LoVo (cell line): Measurements from ENCODE around the gene APBA1.

Experiments
- DNase-seq: peaks from one replicate; pipeline ENCODE4 v3.0.0-alpha.2; 2016; ENCODE audit warnings: low spot score

Gene APBA1

DNA sequence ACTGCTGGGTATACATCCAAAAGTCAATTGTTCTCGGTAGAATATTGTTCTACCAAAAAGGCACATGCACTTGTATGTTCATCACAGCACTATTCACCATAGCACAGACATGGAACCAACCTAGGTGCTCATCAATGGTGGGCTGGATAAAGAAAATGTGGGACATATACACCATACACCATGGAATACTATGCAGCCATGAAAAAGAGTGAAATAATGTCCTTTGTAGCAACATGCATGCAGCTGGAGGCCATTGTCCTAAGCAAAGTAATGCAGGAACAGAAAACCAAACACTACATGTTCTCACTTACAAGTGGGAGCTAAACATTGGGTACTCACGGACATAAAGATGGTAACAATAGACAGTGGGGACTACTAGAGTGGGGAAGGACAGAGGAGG lies 145.5 kb downstream of the APBA1 start:
- DNase-seq, result no peak

DNA sequence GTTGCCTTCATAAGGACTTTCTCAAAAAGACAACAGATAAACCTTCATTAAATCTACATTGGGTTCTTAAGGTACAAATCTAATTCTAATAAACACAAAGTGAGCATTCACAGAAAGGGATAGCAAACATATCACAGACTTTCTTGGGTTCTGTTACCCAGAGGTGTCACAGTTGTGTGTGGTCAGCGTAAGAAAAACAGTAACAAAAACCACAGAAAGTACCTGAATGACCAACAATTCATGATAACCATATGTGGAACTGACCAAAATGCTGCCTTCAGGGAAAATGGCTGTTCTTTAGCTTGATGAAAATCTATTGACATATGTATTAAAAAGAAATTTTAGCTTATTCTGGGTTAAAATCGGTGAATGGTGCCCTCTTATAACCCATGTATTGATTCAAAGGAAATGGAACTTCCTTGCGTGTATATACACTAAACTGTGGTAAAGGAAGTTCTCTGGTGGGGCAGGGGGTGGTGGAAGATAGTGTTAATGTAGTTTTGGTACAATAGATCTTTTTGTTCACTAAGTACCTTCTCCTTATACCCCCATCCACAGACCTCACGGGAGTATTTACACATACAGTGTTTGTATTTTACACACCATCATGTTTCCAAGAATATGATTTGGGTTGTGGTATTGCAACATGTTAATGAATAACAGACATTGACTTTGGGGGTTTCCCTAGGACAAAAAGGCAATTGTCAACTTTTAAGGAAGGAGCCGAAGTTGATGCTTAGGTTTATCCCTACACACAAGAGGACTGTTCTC lies 152.5 kb downstream of the APBA1 start:
- no peak for DNase-seq

DNA sequence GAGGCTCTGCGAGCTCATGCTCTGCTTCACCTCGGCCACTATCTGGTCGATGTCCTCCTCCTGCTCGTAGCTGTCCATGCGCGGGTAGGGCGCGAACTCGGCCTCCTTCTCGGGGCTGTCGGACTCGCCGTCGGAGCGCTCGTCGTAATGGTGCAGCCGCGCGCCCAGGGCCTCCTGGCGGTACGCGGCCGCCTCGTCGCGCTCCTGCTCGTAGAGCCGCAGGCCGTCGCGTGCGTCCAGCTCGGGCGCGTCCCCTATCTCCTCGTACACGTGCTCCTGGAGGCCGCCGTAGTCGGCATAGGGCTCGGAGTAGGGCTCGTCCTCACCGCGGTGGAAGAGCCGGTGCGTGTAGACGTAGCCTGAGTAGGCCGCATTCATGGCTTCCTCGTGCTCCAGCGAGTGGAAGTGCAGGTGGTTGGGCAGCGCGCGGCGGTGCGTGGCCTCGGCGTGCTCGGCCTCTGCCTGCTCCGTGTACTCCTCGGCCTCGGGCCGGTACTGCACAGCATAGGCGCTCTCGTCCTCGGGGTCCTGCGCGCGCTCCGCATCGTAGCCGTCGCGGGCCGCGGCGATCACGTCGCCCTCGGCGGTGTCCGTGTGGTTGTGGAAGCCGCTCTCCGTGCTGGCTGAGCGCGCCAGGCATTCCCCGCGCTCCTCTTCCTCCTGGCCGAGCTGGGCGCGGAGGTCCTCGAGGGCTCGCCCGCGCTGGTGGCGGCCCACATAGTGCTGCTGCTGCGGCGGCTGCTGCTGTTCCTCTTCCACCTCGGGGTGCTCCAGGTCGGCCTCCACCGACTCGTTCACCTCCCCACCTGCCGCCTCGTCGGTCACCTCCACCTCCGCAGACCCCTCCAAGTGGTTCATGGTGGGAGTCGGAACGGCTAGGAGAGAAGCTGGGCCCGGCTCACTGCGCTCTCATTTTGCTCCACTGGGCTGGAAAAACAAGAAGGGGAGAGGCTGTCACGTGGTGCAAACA lies 155.5 kb downstream of the APBA1 start:
- no peak for DNase-seq

DNA sequence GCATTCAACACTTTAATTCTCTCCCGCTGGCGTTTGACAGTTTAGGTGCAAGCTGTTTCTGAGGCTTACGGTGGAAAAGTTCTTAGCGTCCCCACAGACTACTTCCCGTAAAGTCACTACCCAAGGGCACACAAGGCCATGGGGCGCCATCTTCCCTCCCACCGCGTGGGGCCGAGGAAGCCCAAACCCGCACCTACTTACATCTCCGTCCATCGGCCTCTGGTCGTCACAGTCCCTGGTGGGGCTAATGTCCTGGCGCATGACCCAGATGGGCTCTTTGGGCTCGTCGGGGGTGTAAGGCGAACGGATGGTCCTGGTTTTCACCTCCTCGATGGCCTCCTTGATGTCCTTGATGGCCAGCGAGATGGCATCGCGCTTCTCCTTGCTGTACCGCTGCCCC lies 156.4 kb downstream of the APBA1 start:
- DNase-seq, result no peak

DNA sequence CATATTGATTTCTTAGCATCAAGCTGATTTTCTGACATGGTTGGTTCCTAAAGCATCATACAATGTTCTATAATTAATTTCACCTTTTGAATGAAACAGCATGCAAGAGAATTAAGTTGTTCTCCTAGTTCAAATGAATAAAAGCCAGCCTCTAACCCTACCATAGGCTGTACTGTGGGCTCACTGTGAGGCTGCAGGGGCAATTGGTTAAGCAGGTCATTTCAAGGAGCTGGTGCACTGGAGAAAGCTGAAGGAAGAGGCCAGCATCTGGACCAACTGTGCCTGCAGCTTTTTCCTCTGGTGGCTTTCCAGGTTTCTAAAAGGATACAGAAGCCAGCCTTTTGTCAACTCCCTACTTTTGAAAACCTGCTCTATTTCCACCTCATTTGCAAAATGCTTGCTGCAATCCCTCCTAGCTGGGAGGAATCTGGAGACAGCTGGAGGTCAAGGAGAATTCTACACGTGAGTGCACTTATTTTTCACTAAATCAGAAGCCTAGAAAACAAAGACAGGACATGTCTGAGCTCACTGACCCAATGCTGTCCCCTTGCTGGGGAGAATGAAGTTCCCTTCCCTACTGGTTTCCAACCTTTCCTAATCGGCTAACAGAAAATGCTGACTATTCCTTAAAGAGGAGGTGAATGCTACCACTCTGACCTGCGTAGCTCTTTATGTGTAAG lies 158.9 kb downstream of the APBA1 start:
- no peak for DNase-seq

DNA sequence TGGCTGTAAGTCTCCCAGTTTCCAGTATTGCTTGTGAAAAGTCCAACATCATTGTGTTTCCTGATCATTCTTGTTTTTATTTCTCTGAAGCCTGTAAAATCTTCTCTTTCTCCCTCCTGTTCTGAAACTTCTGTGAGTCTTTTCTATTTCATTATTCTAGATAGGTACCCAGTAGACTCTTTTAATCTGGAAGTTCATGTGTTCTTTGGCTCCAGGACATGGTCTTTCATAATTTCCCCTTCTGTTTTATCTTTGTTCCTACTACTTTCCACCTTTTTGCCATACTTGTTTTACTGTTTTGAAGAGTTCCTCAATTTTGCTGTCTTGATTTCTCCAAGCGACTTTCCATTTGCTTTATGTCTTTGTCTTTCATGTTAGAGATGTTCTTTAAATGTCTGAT lies 168.1 kb downstream of the APBA1 start:
- no peak for DNase-seq

DNA sequence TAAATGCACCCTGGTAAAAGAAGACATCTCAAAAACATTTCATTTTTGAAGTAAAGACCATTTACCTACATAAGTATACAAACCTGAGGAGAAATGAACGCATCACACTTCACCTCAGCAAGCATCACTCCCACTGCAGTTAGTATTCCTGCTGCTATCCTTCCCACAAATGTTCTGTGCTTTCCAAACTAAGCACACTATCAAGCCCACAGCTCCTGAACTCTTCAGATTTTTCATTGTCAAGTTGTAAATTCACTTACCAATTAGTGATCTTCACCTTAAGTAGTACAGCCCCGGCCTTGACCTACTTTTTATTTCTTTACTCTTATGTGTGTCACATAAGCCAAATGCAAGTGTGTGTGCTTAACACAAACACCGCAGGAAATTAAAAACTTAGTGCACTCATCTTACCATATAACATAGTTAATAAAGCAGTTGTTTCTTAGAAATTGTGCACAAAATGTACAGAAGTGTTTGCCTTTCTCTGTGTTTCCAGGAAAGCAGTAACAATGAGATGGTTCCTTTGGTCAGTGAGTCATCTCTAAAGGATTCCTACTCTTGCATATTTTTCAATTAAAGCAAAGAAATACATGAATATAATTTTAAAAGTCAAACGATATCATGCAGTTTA lies 169.4 kb downstream of the APBA1 start:
- DNase-seq, result no peak

DNA sequence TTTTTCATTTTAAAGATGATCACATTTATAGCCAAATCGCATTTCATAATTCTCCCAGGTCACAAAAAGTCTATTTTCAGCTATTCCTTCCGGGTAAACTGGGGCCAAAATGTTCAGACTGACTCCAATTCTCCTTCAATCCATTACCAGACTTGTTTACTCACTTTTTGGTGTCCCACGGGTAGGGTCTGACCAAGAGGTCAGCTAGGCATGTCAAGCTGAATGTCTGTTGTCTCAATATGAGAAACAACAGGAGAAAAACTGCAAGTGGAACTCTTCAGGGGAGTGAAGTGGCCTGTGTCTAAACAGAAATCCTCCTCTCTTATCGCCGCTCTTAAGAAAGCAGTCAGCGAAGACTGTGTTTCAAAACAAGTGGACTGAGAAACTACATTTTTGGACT lies 171.3 kb downstream of the APBA1 start:
- no peak for DNase-seq

DNA sequence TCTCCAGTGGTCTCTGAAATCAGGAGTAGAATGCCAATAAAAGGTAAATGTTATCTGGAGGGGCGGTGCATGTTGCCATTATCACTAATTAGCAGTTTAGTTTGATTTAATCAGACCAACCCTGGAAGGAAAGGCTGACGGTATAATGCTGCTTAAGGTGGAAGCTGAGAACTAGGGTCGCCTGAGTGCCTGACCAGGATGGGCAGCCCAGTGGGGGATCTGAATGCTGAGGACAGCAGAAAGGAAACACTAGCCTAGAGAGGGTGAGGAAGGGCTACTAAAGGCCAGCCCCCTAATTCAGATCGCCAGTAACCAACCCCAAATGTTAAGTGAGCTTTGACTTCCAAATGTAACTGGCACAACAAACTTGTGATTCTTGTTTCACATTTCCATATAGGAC lies 172.2 kb downstream of the APBA1 start:
- no peak for DNase-seq

DNA sequence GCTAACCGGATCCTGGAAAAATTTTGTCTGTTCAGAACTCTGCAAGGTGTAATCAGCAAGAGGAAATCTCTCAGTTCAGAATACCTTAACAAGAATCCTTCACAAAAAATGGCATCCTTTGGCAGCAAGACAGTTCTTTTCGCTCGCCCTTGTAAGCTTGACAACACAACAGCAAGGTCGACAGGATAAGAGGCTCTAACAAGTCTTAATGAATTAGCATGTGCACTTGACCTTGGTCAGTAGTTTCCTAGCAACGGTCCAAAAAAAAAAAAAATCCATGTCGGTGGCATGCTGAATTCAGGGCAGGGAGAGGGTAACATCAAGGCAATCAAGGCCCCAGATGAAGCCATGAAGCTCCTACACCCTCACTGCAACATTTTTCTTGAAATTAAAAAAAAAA lies 172.8 kb downstream of the APBA1 start:
- no peak for DNase-seq

DNA sequence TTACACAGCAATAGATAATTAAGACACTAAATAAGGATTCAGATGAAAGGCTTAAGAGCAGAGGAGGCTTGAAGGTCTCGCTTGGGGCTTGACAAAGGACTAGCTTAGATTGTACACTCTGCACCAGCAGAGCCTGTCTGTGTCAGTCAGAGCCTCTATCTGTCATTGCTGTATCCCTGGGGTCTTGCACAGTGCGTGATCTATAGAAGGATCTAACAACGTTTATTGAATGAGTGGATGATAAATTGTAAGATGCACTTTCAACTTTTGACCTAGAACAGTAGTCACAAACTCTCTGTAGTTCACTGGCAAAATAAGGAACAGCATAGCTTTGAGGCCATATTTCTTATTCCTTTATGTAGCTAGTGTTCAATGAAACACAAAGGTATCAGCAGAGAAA lies 173.7 kb downstream of the APBA1 start:
- DNase-seq, result no peak

DNA sequence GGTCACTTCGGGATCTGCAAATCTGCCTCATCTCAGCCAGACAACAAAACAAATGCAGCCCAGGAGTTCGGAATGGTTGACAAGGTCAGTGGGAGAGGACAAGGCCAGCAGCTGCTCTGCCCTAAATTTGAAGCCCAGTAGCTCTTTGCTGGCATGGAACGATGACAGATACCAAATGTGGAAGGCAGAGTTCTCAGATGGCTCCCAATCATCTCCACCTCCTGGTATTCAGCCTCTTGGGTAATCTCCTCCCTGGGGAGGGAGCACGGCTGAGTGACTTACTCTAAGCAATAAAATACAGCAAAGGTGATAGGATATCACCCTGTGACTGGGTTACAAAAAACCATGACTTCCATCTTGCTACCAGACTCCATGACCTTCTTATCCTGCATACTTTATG lies 174.4 kb downstream of the APBA1 start:
- no peak for DNase-seq

DNA sequence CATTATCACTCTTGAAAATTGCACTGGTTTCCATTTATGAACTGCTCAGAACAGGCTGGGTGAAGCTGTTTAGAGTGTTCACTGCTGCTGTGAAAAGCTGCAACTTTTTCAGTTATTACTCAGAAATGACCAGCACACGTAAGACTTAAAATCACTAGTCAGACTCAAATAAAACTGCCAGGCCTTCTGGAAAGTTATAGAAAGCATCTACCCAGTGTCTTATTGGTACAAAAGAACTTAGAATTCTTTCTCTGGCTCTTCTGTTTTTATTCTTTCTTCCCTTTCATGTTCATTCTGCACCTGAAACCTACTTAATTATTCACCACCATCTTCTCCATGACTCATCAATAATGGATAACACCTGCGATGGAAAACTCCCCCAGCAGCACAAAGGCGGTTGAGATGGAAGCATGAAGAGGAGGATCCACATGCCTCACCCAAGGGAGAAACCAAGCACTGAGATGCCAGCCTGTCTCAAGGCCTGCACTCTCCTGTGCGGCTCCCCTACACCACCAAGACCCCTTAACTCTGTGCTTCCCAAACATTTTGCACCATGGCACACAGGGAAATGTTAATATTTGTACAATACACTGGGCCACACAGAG lies 175.2 kb downstream of the APBA1 start:
- no peak for DNase-seq

DNA sequence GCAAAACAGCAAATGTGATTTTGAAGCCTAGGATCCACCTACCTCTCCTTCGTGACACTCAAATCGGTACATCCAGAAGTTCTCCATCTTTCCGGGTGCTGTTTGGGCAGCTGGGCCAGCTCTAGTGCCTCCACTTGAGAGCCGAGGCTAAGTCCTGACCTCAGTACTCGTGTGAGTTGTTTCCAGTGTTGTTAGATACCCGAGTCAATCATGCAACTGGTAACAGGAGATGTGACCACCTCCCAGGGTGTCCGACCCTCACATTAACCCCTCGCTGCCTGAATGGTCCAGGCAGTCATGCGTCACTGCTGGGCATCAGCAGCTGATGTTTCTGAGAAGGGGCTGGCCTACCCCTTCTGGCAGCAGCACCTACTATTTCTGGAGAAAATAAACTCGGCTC lies 176.9 kb downstream of the APBA1 start:
- no peak for DNase-seq

DNA sequence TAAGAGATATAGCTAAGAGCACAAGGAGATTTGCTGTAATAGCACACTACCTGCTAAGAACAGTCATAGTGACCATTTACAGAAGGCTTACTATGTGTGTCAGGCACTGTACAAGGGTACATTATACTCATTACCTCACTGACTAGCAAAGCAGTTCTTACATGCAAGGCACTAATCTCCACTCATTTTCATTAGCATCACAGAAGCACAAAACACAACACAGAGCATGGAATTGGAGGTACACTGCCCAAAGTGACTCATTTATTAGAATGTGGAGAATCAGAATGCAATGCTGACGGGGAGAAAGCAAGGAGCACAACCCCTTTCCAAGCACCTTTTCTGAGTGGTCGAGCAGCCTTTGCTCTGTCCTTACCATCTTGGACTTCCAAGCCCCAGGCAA lies 177.4 kb downstream of the APBA1 start:
- no peak for DNase-seq

DNA sequence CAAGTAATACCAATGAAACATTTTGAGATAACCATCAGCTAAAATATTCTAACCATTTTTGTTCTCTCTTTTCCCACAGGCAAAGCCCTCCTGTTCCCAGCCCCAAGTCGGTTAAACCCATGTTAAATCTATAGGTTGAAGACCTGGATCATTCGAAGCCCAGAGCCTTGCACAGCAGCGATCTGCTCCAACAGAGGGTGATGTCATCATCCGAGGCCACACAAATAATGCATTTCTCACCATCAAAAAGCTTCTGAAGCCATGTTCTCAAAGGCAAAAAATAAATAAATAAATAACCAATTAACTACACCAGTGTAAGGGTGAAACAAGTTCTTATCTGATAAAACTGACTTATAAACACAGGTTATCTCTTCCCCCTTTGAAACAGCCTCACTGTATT lies 178.0 kb downstream of the APBA1 start:
- DNase-seq, result no peak

DNA sequence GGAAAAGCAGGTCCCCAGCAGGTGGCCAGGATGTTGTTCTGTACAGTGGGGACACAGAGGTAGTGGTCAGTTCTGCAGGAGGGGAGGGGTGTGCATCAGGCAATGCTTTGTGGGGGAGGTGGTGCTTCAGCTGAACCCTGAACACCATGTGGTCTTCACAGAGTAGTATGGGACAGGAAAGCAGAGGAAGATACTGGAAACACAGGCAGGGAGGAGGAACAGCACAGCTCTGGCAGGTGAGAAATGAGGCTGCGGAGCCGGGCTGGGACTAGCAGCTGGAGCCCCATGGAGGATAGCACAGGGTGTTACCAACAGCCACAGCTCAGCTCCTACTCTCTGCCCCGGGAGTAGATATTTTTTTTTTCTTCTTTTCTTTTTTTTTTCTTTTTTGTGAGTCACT lies 185.7 kb downstream of the APBA1 start:
- no peak for DNase-seq

DNA sequence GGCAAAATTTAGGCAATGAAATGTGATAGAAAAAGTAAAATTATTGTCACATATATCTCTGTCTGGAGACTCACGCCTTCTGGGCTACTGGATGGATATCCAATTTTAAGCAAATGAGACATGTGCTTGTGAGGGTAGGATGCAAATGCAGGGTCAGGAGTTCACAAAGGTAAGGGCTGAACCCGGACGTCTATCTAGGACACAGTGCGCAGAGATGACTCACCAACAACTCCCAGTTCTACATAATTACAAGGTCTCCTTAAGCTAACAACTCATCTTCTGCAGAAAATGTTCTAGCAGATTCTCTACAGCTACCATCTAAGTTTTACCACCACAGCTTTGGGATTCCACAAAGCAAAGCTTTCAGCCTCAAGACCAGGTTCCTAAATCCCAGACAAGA lies 186.7 kb downstream of the APBA1 start:
- no peak for DNase-seq

DNA sequence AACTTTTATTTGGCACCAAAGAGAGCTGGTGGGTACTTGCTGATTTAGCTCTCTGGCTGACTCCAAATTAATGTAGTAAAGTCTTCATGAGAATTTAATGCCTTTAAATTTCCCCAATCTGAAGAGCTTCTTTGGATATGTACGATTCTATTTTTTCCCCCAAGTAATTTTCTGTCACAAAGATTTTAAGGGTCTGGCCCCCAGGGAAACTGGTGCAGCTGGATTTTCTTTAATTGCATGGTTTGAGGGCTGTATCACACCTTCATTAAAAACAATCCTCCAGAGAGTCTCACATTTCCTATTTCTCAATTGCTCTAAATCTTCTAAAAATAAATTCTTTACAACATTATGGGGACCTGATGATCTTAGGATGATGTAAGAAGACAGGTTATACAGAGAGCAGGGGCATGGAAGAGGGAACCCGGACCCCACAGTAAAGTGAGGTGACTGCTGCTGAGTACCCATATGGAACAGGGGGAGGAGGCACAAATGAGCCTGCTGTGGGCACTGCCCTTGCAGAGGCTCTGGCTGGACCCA lies 188.2 kb downstream of the APBA1 start:
- no peak for DNase-seq

DNA sequence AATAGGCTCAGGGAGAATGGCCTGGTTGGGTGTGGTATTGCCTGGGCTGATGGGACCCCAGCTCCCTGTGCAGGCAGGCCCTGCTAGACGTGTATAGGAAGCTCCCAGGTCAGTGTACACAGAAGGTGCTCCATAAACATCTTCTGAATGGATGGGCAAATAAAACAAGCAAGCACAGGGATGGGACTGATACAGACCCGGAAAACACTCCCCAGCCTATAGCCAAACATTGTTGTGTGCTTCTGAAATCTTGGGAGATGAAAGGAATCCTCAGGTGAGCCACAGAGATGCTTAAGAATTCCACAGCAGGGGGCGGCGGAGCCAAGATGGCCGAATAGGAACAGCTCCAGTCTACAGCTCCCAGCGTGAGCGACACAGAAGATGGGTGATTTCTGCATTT lies 195.4 kb downstream of the APBA1 start:
- peak; percentile 41 for DNase-seq

DNA sequence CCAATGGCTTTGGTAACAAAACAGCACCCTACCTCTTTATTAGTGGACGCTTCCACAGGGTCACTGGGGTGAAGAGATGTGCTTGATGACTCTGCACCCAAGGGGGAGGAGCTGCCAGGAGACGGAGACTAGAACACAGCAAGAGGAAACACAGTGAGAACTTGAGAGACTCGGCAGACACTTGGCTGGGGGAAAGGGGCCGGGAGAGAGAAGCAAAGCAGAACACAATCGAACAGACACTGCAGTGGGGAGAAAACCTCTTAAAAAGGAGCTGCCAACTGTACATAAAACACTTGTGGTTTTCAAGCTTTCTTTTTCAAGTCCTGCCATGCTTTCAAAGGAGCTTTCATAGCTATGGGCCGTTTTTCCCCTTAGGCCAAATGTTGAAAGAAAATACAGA lies 196.2 kb downstream of the APBA1 start:
- DNase-seq, result no peak

DNA sequence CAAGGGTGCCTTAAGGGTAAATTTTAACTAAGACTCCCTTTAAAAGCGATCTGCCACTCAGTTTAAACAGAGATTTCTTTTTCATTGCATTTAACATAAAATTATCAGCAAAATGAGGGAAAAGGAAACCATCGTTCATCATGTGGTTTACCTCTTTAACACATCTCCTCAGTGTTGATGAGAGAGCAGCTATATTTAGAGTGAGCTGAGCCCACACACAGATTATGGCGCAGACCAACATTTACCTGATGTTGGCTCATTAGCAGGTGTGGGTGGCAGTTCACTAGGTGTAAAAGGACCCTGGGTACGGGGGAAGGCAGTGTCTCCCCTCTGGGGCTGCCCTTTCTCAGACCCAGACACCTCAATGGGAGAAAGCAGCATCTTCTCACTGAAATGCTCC lies 197.3 kb downstream of the APBA1 start:
- no peak for DNase-seq
